Cardiac fibroblast (primary cell): ENCODE data around the gene ADARB1.

Experiments used
- DNase-seq, 2 donors: peaks; one replicate each; pipeline versions ENCODE4 v3.0.0 to v3.0.0-alpha.2; 2010; ENCODE audit warnings: low read depth in 2 of 2
- H3K4me3 ChIP-seq, 2 donors: replicated peaks in 1 of 2; 1 replicate in 1 of 2; 2 replicates in 1 of 2; pipeline ENCODE4 v1.5.1; 2011; ENCODE audit warnings: low read depth in 2 of 2, low read length in 2 of 2, mild to moderate bottlenecking in 2 of 2, moderate library complexity in 1 of 2
- TF ChIP-seq, protein P1 (sequence below): IDR thresholded peaks from one replicate; pipeline ENCODE4 v1.5.1; 2011; ENCODE audit warnings: low read depth, mild to moderate bottlenecking, low read length, inconsistent platforms

The ADARB1 gene

DNA sequence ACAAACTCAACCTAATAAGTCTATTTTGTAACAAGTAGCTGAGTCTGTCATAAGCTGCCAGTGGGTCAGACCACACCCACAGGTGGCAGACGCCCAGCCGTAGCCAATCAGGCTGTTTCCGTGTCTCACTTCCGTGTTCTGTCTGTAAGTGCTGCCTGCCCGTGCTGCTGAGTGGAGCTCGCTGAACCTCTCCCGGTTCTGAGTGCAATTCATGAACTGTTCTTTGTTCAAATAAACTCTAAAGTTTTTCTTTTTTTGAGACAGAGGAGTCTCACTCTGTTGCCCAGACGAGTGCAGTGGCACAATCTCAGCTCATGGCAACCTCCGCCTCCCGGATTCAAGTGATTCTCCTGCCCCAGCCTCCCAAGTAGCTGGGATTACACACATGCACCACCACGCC, 188.2 kb downstream of the ADARB1 start:
- no peak for DNase-seq
- no peak overlapping the region for H3K4me3 ChIP-seq
- TF ChIP-seq, protein P1, sequence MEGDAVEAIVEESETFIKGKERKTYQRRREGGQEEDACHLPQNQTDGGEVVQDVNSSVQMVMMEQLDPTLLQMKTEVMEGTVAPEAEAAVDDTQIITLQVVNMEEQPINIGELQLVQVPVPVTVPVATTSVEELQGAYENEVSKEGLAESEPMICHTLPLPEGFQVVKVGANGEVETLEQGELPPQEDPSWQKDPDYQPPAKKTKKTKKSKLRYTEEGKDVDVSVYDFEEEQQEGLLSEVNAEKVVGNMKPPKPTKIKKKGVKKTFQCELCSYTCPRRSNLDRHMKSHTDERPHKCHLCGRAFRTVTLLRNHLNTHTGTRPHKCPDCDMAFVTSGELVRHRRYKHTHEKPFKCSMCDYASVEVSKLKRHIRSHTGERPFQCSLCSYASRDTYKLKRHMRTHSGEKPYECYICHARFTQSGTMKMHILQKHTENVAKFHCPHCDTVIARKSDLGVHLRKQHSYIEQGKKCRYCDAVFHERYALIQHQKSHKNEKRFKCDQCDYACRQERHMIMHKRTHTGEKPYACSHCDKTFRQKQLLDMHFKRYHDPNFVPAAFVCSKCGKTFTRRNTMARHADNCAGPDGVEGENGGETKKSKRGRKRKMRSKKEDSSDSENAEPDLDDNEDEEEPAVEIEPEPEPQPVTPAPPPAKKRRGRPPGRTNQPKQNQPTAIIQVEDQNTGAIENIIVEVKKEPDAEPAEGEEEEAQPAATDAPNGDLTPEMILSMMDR, result no peak

DNA sequence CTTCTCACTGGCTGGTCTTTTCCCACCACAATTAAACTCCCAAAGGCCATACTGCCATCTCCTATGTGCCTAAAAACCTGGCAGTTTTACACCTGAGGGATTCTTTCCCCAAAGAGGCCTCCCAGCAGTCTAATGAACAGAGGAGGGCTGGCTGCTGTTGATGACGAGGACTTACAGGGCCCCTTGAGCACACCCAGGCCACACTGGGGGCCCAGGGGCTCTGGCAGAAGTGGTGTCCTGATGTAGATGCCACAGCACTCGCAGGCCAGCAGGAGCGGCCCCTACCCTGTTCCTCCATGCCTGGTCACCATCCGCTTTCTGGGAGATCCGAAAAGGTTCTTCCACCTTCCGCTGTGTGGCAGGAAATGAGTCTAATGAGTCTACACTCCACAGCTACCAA, 189.2 kb downstream of the ADARB1 start:
- H3K4me3 ChIP-seq, result no peak overlapping the region
- DNase-seq, result no peak
- TF ChIP-seq, protein P1, result no peak

DNA sequence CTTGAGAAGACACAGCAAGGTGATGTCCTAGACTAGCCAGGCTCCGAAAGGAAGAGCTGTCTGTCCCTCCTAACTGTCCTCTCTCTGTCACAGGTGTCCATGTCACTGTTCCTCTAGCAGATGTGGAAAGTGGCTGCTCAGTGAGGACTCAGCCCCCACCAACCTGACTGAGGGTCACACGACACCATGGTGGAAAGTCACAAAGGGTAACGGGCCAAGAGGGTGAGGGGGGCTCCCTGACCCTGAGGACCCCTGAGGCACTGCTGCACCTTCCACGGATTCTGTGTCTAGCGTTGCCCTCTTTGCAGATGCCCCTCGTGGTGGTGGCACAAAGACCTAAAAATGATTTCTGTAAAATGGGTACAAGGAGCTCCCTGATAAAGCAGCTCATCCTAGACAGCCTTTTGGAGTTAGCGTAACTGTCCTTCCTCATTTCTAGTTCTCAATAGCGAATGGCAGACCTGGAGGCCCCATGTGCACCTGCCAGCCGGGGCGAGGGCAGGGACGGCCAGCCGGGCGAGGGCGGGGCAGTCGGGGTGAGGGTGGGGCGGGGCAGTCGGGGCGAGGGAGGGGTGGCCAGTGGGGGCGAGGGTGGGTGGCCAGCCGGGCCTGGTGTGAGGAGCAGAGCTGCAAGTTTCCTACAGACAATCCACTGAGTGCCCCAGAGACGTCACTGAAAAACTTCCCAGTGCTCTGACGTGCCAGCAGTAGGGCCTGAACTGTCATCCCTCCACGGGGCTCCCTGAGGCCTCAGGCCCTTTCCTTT, 189.9 kb downstream of the ADARB1 start:
- no peak overlapping the region for H3K4me3 ChIP-seq
- TF ChIP-seq, protein P1, result no peak
- DNase-seq, result no peak

DNA sequence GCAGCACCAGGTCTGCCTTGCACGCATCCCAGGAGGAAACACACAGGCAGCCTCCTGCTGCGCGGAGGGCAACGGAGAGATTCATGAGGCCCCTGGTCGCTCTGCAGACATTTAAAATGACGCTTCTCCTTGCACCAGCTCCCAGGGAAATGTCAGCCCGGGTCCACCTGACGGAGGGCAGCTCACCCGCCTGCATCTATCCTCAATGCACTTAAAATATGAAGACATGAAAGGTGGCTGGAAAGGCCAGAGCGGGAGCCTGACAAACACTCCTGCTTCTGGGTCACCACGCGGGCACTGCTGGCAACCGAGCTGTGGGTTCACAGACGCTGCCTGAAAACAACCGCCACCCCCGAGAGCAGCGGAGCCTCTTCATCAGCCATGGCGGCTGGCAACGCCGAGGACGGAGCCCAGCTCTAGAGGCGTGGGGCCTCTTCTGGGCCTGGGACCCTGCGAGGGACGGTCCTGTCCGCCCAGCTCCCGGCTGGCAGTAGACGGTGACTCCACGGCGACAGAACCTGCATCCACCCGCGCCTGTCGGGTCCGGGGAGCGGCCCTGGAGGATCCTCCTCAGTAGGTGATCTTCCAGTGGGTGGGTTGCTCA, 190.6 kb downstream of the ADARB1 start:
- no peak for DNase-seq
- TF ChIP-seq, protein P1, result no peak
- H3K4me3 ChIP-seq, result no peak overlapping the region

DNA sequence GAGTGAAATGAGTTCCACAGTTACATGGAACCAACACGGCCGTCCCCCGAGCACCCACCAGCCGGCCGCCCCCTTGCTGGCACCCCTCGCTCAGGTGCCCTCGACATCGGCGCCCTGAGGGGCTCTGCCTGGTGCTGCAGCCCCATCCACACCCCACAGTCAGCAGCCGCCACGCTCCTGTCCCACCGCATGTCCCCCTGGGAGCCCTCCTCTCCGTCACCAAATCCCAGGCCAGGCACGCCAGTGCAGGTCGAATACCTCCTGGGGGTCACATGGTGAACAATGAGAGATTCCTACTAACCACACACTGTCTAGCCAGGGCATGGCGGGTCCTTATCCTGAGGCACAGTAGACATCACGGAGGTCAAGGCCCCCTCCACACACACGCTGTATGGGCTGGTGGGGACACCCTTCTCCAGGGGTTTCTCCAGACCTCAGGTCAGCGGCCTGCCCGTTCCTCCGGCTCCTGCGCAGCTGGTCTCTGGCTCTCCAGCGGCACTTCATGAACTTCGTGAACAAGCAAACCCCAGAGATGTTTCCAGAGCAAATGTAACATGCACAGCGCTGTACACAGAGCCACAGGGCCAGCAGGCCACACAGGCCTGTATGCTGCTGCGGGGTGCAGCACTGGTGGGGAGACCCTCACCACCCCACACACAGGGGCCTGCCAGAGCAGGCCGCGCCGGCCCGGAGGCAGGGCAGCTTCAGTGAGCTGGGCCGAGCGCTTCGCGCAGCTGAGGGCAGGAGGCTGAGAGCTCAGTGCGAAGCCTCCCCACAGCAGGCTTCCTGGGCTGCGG, 191.5 kb downstream of the ADARB1 start:
- no peak overlapping the region for H3K4me3 ChIP-seq
- TF ChIP-seq, protein P1, result no peak
- no peak for DNase-seq

DNA sequence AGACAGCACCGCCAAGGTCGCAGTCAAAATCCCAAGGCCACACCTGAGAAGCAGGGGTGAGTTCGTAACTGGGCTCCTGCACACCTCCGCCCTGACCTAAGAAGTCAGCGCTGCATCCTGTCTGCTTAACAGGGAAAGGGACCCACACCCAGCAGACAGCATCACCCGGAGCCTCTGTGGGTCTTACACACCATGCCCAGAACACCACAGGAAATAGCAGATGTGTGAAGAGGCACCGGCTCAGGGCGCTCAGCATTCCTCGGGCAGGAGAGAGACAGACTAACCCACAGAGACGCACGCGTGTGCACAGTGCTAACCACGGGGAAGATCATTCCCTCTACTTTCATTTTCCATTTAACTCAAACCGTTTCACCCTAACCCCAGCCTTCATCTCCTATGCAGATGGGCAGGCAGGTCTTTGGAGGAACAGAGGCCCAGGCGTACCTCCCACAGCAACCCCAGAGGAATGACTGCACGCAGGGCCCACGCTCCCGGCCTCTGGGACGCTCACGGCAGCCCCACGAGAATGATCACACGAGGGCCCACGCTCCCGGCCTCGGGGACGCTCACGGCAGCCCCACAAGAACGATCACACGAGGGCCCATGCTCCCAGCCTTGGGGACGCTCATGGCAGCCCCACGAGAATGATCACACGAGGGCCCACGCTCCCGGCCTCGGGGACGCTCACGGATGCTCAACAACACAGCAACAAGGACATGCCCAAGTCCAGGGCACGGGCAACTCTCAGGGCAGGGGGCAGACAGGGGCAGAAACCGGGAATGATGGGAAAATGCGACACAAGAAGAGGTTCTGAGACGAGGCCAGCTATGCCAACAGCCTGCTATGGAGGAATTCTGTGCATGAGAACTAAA, 192.4 kb downstream of the ADARB1 start:
- TF ChIP-seq, protein P1, result no peak
- DNase-seq, result no peak
- H3K4me3 ChIP-seq, result no peak overlapping the region
